Esophagus squamous epithelium (tissue), 4 donors: ENCODE measurements around the gene AKR1D1.

Experiments
- POLR2A ChIP-seq, 4 donors: fragments of 450-650 bp; IDR thresholded peaks; one replicate each; pipeline ENCODE4 v1.6.1; 2017; ENCODE audit warnings: antibody characterized with exemption in 4 of 4, mild to moderate bottlenecking in 4 of 4, moderate library complexity in 3 of 4
- TF ChIP-seq, protein P1 (sequence below), 6 experiments: fragments of 450-650 bp in 4 of 6; fragments of 200-600 bp in 2 of 6; sonication (generic) in 2 of 6; IDR thresholded peaks; one replicate each; pipeline ENCODE4 v1.5.1; 2016 to 2019; ENCODE audit warnings: antibody characterized with exemption in 6 of 6, mild to moderate bottlenecking in 4 of 6, moderate library complexity in 4 of 6

GRCh38 chr7:138089080-138089901 is 13.0 kb downstream of the AKR1D1 start:
- TF ChIP-seq, protein P1, sequence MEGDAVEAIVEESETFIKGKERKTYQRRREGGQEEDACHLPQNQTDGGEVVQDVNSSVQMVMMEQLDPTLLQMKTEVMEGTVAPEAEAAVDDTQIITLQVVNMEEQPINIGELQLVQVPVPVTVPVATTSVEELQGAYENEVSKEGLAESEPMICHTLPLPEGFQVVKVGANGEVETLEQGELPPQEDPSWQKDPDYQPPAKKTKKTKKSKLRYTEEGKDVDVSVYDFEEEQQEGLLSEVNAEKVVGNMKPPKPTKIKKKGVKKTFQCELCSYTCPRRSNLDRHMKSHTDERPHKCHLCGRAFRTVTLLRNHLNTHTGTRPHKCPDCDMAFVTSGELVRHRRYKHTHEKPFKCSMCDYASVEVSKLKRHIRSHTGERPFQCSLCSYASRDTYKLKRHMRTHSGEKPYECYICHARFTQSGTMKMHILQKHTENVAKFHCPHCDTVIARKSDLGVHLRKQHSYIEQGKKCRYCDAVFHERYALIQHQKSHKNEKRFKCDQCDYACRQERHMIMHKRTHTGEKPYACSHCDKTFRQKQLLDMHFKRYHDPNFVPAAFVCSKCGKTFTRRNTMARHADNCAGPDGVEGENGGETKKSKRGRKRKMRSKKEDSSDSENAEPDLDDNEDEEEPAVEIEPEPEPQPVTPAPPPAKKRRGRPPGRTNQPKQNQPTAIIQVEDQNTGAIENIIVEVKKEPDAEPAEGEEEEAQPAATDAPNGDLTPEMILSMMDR (IDR thresholded peaks at IDR 0.05), result no peak
- TF ChIP-seq POLR2A (IDR thresholded peaks at IDR 0.05), result no peak
